ENCODE results near the gene PIGW. TPM values are rescaled to one million over a fixed set of nuclear protein-coding genes. Genes with fewer than 3 reads are reported as not detected.

Gene PIGW
- total and polyA plus RNA-seq, 2 of the 8 experiments (the other 6 are each of a cell fraction or from before 2014, with no cell fraction given) = 12.1 to 28.9 TPM

DNA sequence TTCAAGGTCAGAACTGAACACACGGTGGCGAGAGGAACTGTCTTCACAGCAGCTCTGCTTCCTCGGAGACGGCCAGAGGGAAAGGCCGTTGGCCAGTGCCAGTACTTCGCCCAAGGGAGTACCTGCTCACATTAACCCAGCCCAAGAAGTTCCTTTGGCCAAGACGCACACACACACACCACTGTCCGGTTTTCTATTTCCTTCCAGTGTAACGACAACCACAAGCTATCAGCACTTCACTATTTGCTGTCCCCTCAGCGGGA lies 9.2 kb downstream of the PIGW start:
- Histone ChIP-seq H3K4me3 (ENCODE audit: extremely low read depth in 1 of 4, insufficient read depth in 2 of 4, low read depth in 3 of 4, low read length in 4 of 4) (peak overlapping the region; percentile 73 to 99 (median 93)), H3K18ac (ENCODE audit: extremely low read depth, low read length) (peak overlapping the region; percentile 90), H3K9me3 (ENCODE audit: insufficient read depth in 2 of 2, low read depth in 1 of 2, low read length in 1 of 2) (no peaks in the 10 kb centered on the region), H2BK5ac (ENCODE audit: low read depth, low read length) (peak overlapping the region; percentile 92; the same call in 1 of the 2 replicates), H3K14ac (ENCODE audit: insufficient read length) (no peak overlapping the region), H4K5ac (ENCODE audit: insufficient read length, low read depth, low read length) (no peak overlapping the region), H3K4me2 (ENCODE audit: insufficient read depth in 1 of 2, low read depth in 2 of 2, low read length in 2 of 2) (peak overlapping the region; percentile 93 to 94), H3K56ac (replicated peaks; ENCODE audit: insufficient read length, low read depth, low read length) (no peak overlapping the region), H3K4me1 (replicated peaks in 1 of 4; ENCODE audit: control insufficient read depth in 3 of 4, insufficient read depth in 4 of 4, low read length in 3 of 4) (peaks cover 0 to 5% (median 1%) of the 10 kb centered on the region in 4 experiments; a peak in 2 of 7 replicates), H2BK120ac (replicated peaks; ENCODE audit: low read depth, low read length) (no peak overlapping the region), H2BK15ac (ENCODE audit: low read length) (no peak overlapping the region), H4K8ac (ENCODE audit: extremely low read depth, insufficient read depth, low read length) (no peak overlapping the region), H4K91ac (replicated peaks; ENCODE audit: insufficient read length, low read length) (no peak overlapping the region), H3K36me3 (ENCODE audit: control insufficient read depth in 2 of 4, insufficient read depth in 4 of 4, low read length in 3 of 4) (no peaks in the 10 kb centered on the region), H4K20me1 (replicated peaks in 1 of 2; ENCODE audit: control insufficient read depth in 1 of 2, insufficient read depth in 2 of 2, low read length in 2 of 2) (peaks cover 0 to 5% of the 10 kb centered on the region in 2 experiments), H3K79me2 (ENCODE audit: control insufficient read depth in 1 of 2, insufficient read depth in 2 of 2, low read length in 2 of 2) (peaks cover 6 to 37% of the 10 kb centered on the region in 2 experiments; a peak in 3 of 4 replicates), H2AK5ac (ENCODE audit: low read depth, low read length) (0 out of 2 replicates have a peak overlapping the region, but pooled peaks have one; percentile 68), H2BK12ac (ENCODE audit: low read depth, low read length) (0 out of 2 replicates have a peak overlapping the region, but pooled peaks have one; percentile 19), H3K27ac (ENCODE audit: low read depth, low read length) (peak overlapping the region; percentile 72; the same call in 1 of the 2 replicates), H3K79me1 (ENCODE audit: low read depth, low read length) (peaks cover 6% of the 10 kb centered on the region), H3K27me3 (replicated peaks in 1 of 4; ENCODE audit: control insufficient read depth in 3 of 4, extremely low read depth in 1 of 4, insufficient read depth in 3 of 4, low read length in 3 of 4) (no peaks in the 10 kb centered on the region), H3K23me2 (ENCODE audit: low read depth, low read length) (peaks cover 12% of the 10 kb centered on the region), H3K4ac (replicated peaks; ENCODE audit: insufficient read length, low read depth, low read length) (no peak overlapping the region), H2AFZ (ENCODE audit: low read length) (no peak overlapping the region), H2BK20ac (ENCODE audit: low read length) (no peak overlapping the region), H3K9ac (replicated peaks in 1 of 4; ENCODE audit: extremely low read depth in 1 of 4, low read depth in 3 of 4, low read length in 3 of 4) (peak overlapping the region in 3 of 4 experiments; percentile 80 to 89 (median 83); a peak in 6 of 7 replicates), H3K23ac (ENCODE audit: insufficient read length) (no peak overlapping the region)
- POLR2A ChIA-PET (ENCODE audit: partially characterized antibody) = interaction anchor here (0.9 to 4.1 kb wide), 5 partner anchors 9 to 67 kb away, joined by 3 to 101 read pairs (median 5); partner anchors contain the start of genes DHRS11, MYO19 and PIGW
- CTCF ChIA-PET (ENCODE audit: partially characterized antibody) = interaction anchor here (0.8 kb wide), 1 partner anchor 30 kb away, joined by 3 read pairs; no protein-coding TSS in a partner anchor
- whole genome bisulfite sequencing, 2 experiments (ENCODE audit: extremely low coverage in 1 of 2, insufficient coverage in 1 of 2, insufficient read length in 1 of 2, insufficient replicate concordance in 2 of 2, low coverage in 1 of 2, low lambda C conversion rate in 2 of 2, missing lambda C conversion rate in 1 of 2) = 15% methylated on average over 10 of the region's 10 CpGs; no CpG with 5 or more reads in 1 of the 2 experiments
- TF ChIP-seq SAP30 (IDR thresholded peaks at IDR 0.05; ENCODE audit: insufficient read depth, insufficient replicate concordance, low read length) (peak; percentile 89), POLR2AphosphoS5 (IDR thresholded peaks at IDR 0.05; ENCODE audit: low read depth, low read length) (0 out of 2 replicates have a peak, but pooled peaks have one; percentile 2), ZNF274 (IDR thresholded peaks at IDR 0.05; ENCODE audit: borderline replicate concordance, extremely low read depth, low read length) (no peak), JUN (IDR thresholded peaks at IDR 0.05; ENCODE audit: low read depth, low read length) (no peak), POLR2A (IDR thresholded peaks at IDR 0.05; ENCODE audit: control extremely low read depth in 1 of 2, low read depth in 2 of 2, low read length in 2 of 2) (peak in 1 of 2 experiments; percentile 23; a peak in 1 of 3 replicates), CHD1 (IDR thresholded peaks at IDR 0.05; ENCODE audit: low read depth, low read length) (no peak), EZH2 (IDR thresholded peaks at IDR 0.05; ENCODE audit: low read depth, low read length, severe bottlenecking) (no peak), RXRA (IDR thresholded peaks at IDR 0.05; ENCODE audit: insufficient read depth, low read depth, low read length) (no peak)
- FAIRE-seq (no peak), DNase-seq (ENCODE audit: low read depth in 1 of 2, low spot score in 2 of 2) (no peak)

Data from H1 (cell line).